Right atrium auricular region (tissue), 2 donors: ENCODE results near the gene SH2D3A. TPM values are rescaled to one million over a fixed set of nuclear protein-coding genes. Genes with fewer than 3 reads are reported as not detected.

Experiments
- DNase-seq: peaks from one replicate; pipeline ENCODE4 v3.0.0-alpha.2; 2019; ENCODE audit warnings: low spot score
- H3K27ac ChIP-seq, 2 donors: fragments of 200-600 bp; sonication (generic); 1 replicate in 1 of 2; 2 replicates in 1 of 2; pipeline ENCODE4 v1.5.1; 2016 to 2019
- H3K27me3 ChIP-seq, 2 donors: fragments of 200-600 bp; sonication (generic); one replicate each; pipeline versions ENCODE4 v1.5.1 to v1.6.0; 2017 to 2019
- H3K36me3 ChIP-seq: fragments of 200-600 bp; sonication (generic); one replicate; pipeline ENCODE4 v1.5.1; 2016
- H3K4me1 ChIP-seq, 2 donors: fragments of 200-600 bp; sonication (generic); one replicate each; pipeline versions ENCODE4 v1.5.1 to v1.6.0; 2017 to 2019
- H3K4me3 ChIP-seq, 2 donors: fragments of 200-600 bp; sonication (generic); 1 replicate in 1 of 2; 2 replicates in 1 of 2; pipeline ENCODE4 v1.5.1; 2017 to 2019; ENCODE audit warnings: mild to moderate bottlenecking in 1 of 2, moderate library complexity in 1 of 2
- H3K9me3 ChIP-seq, 2 donors: fragments of 200-600 bp; sonication (generic); one replicate each; pipeline ENCODE4 v1.5.1; 2019
- CTCF ChIP-seq, 2 donors: fragments of 200-600 bp; sonication (generic); IDR thresholded peaks; one replicate each; pipeline ENCODE4 v1.5.1; 2019; ENCODE audit warnings: antibody characterized with exemption in 2 of 2
- total RNA-seq, 2 donors: library from RNA; depleted of rRNA; stranded (reverse); fragments of >200 nt; gene quantifications; one replicate each; pipeline ENCODE4 v1.1.0, GENCODE V29; 2016

SH2D3A gene
- total RNA-seq, 2 donors from 2014 or later = not detected

GRCh38 chr19:6739390-6739882, 27.8 kb downstream of the SH2D3A start, which contains the start of gene TRIP10:
Gene TRIP10, plus strand, starts transcription at chr19:6739680. Its CDS starts 82 bp downstream, at chr19:6739762.
- peak; percentile 91 for DNase-seq
- Histone ChIP-seq H3K27me3 (no peaks in the 10 kb centered on the region), H3K36me3 (peaks cover 13% of the 10 kb centered on the region), H3K4me3 (peak within 1 kb of the TSS; percentile 94 to 95), H3K4me1 (peaks cover 0 to 68% of the 10 kb centered on the region in 2 donors), H3K9me3 (no peaks in the 10 kb centered on the region), H3K27ac (peak within 1 kb of the TSS; percentile 96 to 97)
- TF ChIP-seq CTCF (IDR thresholded peaks at IDR 0.05) = no peak

- Histone ChIP-seq H3K27me3 (no peaks in the 10 kb centered on the region), H3K36me3 (peaks cover 13% of the 10 kb centered on the region), H3K4me3 (peak overlapping the region; percentile 11 to 95), H3K27ac (peak overlapping the region; percentile 96 to 97), H3K4me1 (peaks cover 0 to 62% of the 10 kb centered on the region in 2 donors), H3K9me3 (no peaks in the 10 kb centered on the region)
- DNase-seq = peak; percentile 67
- no peak for TF ChIP-seq CTCF (IDR thresholded peaks at IDR 0.05)
Observed at GRCh38 chr19:6738787-6739389, 28.3 kb downstream of the SH2D3A start.

GRCh38 chr19:6737873-6738786, 29.1 kb downstream of the SH2D3A start:
- H3K4me3 ChIP-seq = peak overlapping the region in 1 of 2 donors; percentile 95
- no peaks in the 10 kb centered on the region for H3K27me3 ChIP-seq
- peaks cover 8% of the 10 kb centered on the region for H3K36me3 ChIP-seq
- peak; percentile 44 to 72 for TF ChIP-seq CTCF (IDR thresholded peaks at IDR 0.05)
- peak; percentile 87 for DNase-seq
- peak overlapping the region; percentile 96 to 97 for H3K27ac ChIP-seq
- H3K9me3 ChIP-seq = no peaks in the 10 kb centered on the region
- peaks cover 0 to 55% of the 10 kb centered on the region in 2 donors for H3K4me1 ChIP-seq

- DNase-seq = peak; percentile 100
- no peaks in the 10 kb centered on the region for H3K9me3 ChIP-seq
- H3K4me3 ChIP-seq = peak within 1 kb of the TSS; percentile 87 to 92
- peaks cover 0 to 47% of the 10 kb centered on the region in 2 donors for H3K4me1 ChIP-seq
- H3K27ac ChIP-seq = peak within 1 kb of the TSS; percentile 97 to 99
- no peaks in the 10 kb centered on the region for H3K27me3 ChIP-seq
- TF ChIP-seq CTCF (IDR thresholded peaks at IDR 0.05) = no peak
- H3K36me3 ChIP-seq = peaks cover 6% of the 10 kb centered on the region
Observed at GRCh38 chr19:6737284-6737872, 29.9 kb downstream of the SH2D3A start, which contains the start of gene GPR108. Gene GPR108, minus strand, starts transcription at chr19:6737580. Its CDS starts 4 bp downstream, at chr19:6737576.

GRCh38 chr19:6736917-6737283, 30.3 kb downstream of the SH2D3A start:
- TF ChIP-seq CTCF (IDR thresholded peaks at IDR 0.05) = peak in 1 of 2 donors; percentile 37
- H3K36me3 ChIP-seq = peaks cover 10% of the 10 kb centered on the region
- peaks cover 0 to 42% of the 10 kb centered on the region in 2 donors for H3K4me1 ChIP-seq
- H3K27me3 ChIP-seq = no peaks in the 10 kb centered on the region
- peak overlapping the region; percentile 87 to 92 for H3K4me3 ChIP-seq
- peak overlapping the region; percentile 97 to 99 for H3K27ac ChIP-seq
- H3K9me3 ChIP-seq = no peaks in the 10 kb centered on the region
- no peak for DNase-seq
